GM12872 (cell line): ENCODE data around the gene C6orf89.

Source experiments
- TF ChIP-seq, protein P1 (sequence below): IDR thresholded peaks from 3 replicates; pipeline ENCODE4 v1.5.1; 2011; ENCODE audit warnings: low read depth, mild to moderate bottlenecking, low read length, moderate library complexity; ENCODE audit not compliant: insufficient read depth

The C6orf89 gene

DNA sequence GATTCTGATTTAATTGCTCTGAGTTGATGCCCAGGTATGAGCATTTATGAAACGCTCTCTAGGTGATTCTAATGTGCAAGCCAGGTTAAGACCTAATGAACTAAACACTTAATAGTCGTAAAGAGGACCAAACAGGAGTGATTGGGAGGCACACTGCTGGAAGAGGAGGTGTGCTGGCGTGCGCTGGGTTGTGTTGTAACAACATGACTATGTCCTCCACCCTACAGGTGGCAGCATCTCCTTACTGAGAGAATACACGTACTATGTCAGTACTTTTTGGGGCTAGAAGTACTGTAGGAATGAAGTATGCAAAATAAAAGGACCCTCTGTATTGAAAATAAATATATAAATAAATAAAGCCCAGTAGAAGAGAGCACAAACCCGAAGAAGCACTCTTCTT, 11.9 kb downstream of the C6orf89 start:
- TF ChIP-seq, protein P1, sequence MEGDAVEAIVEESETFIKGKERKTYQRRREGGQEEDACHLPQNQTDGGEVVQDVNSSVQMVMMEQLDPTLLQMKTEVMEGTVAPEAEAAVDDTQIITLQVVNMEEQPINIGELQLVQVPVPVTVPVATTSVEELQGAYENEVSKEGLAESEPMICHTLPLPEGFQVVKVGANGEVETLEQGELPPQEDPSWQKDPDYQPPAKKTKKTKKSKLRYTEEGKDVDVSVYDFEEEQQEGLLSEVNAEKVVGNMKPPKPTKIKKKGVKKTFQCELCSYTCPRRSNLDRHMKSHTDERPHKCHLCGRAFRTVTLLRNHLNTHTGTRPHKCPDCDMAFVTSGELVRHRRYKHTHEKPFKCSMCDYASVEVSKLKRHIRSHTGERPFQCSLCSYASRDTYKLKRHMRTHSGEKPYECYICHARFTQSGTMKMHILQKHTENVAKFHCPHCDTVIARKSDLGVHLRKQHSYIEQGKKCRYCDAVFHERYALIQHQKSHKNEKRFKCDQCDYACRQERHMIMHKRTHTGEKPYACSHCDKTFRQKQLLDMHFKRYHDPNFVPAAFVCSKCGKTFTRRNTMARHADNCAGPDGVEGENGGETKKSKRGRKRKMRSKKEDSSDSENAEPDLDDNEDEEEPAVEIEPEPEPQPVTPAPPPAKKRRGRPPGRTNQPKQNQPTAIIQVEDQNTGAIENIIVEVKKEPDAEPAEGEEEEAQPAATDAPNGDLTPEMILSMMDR, result no peak

DNA sequence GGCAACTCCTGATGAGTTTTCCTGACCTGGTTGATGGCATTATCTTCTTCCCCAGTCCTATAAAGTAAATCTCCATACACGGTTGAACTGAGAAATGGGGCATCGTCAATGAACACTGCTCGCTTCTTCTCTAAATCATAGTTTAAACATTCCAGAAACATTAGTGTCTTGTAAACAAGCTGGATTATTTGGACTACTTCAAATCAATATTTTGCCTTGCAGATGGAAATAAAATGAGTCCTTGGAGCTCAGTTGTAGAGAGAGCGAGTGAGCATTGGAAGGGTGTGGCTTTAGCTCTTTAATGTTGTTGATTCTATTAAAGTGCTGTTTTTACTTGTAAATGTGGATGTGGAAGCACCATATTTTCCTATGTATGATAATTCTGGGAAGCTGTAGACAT, 18.4 kb downstream of the C6orf89 start:
- TF ChIP-seq, protein P1, result no peak

DNA sequence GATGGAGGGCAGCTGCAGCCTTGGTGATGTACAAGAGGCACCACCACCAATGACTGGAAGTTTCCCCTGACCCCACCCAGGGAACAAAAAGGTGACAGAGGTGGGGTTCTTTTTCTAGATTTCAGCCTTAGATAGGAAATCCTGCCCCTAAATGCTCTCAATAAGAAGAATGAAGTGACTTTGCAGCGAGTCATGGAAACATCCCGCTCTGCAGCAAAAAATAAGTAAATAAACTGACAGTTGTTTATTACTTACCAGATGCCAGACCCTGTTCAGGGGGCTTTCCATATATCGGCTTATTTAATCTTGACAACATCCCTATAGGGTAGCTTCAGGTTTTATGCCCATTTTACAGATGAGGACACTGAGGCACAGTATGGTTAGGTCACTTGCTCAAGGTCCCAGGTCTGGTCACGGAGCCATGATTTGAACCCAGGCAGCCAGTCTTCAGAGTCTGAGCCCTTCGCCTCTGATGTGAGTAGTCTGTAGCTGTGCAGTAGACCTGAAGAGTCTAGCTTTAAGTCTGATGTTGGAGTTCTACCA, 19.2 kb downstream of the C6orf89 start:
- TF ChIP-seq, protein P1, result no peak

DNA sequence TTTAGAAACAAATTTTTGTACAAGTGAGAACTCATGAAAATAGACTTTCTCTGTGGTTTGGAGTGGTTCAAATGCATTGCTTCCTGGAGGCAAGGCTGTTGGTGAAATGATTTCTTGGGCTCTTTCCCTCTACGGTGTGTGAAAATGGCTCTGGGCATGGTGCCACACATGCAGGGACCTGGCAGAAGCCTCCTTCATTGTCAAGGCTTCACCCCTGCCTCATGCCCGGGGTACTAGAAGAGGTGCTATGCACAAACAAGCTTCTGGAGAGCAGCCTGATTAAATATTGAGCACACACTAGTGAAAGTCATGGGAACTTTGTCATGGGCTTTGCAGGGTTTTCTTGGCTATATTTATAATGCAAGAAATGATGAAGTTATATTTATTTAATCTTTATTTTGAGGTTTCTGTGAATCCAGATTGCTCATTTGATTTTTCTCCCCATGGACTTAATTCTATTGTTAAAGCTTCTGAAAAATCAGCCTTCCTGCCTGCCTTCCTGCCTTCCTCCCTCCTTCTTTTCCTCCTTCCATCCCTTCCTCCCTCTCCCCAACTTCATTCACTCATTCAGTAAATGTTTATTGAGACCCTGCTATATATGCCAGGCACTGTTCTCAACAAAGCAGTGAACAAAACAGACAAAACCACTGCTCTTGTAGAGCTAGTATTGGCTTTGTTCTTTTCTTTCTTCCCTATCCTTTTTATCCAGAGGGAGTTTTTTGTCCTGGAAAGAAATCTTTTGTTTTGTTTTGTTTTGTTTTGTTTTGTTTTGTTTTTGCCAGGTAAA, 21.0 kb downstream of the C6orf89 start:
- TF ChIP-seq, protein P1, result no peak

DNA sequence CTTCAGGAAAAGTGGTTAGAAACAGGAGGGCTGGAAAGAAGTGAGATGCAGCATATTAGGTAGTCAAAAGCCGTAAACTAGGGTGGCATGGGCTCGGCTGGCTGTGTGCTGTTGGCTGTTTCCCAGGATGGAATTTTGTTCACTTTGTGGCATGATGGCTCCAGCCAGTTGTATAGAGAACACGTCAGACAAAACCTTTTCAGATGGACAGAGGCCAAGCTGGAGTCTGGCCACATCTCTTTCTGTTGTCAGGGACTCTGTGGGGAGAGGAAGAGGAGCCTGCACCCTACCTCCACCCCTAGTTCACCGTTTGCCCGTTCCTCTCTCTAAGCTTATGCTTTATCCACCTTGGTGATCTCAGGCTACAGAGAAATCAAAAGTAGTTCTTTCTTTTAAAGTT, 22.0 kb downstream of the C6orf89 start:
- TF ChIP-seq, protein P1, result no peak

DNA sequence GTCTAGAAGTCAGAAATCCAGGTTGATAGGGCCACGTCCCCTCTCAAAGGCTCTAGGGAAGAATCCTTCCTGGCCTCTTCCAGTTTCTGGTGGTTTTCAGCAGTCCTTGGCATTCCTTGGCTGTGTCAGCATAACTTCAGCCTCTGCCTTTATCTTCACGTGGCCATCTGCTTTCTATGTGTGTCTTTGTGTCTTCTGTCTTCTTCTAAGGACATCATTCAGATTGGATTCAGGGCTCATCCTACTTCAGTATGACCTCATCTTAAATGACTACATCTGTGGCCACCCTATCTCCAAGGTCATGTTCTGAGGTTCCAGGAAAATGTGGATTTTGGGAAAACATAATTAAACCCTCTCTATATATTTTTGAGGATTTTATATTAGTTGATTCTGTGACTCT, 23.0 kb downstream of the C6orf89 start:
- TF ChIP-seq, protein P1, result no peak

DNA sequence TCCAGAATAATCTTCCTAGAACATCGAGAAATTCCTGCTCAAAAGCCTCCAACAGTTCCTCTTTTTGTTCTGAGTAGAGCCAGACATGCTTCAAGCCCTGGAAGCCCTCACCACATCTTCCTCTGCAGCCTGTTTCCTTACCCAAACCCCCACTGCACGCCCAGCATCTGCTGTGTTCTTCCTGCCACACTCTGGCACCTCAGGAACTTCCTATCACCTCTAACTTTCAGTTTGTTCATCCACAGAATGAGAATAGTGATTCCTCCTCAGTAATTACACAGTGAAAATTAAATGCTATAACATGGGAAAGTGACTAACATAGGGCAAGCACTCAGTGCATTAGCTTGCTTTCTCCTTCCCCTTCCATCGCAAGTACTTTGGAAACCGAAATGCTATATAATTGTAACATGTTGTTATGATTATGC, 26.3 kb downstream of the C6orf89 start:
- TF ChIP-seq, protein P1, result no peak
